ENCODE results near the gene MEF2C.
A peak's percentile ranks its signal among the peaks of the same experiment; 100 is the strongest.

The MEF2C gene

GRCh38 chr5:88686726-88687125 lies 196.3 kb downstream of the MEF2C start:
- no peak for DNase-seq (ENCODE audit: low read depth)

GRCh38 chr5:88685591-88686541 lies 197.1 kb downstream of the MEF2C start:
- no peak for DNase-seq (ENCODE audit: low read depth)

- no peak for DNase-seq (ENCODE audit: low read depth)
These were observed 199.4 kb downstream of the MEF2C start for GRCh38 chr5:88683506-88684135.

DNA sequence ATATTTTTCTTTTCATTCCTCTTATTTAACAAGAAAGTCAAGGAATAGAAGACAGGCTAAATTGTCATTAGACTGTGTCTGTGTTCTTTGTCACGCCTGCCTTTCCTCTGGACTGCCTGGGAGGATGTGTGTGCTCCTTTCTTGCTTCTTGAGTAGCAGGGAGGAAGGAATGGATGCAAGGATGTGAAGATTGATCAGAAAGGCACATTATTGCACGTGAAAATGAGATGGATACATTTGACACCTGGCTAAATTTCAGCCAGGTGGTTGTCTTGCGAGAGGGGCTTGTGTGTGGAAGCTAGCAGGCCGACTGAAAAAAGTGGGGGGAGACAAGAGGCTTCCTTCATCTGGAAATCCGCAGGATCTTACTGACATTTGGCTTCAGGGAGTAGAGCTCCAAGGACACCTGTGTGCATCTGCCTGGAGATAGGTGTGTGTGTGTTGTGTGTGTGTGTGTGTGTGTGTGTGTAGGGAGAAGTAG lies 200.1 kb downstream of the MEF2C start:
- no peak for DNase-seq (ENCODE audit: low read depth)

DNA sequence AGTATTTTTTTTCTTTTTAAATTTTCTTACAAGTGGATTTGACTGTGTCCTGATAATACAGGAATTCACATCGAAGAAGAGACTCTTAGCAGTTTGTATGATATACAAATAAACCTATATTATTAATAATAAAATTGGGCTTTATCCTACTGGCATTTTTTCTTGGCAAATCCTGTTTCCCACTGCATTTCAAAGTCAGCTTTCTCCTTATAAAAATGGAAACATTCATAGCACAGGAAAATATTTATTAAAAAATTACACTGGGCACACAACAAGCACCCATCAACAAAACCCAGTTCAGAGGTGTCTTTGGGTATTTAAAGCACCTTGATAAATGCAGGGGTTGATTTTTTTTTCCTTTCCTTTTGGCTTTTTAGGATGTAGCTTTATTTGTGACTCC lies 200.9 kb downstream of the MEF2C start:
- no peak for DNase-seq (ENCODE audit: low read depth)

- DNase-seq (ENCODE audit: low read depth), result no peak
These were observed 201.7 kb downstream of the MEF2C start for GRCh38 chr5:88681211-88681803.

GRCh38 chr5:88680253-88681132 lies 202.5 kb downstream of the MEF2C start:
- peak; percentile 72 for DNase-seq (ENCODE audit: low read depth)

- DNase-seq (ENCODE audit: low read depth), result no peak
These were observed 203.3 kb downstream of the MEF2C start for GRCh38 chr5:88679638-88680037.

- DNase-seq (ENCODE audit: low read depth), result no peak
These were observed 204.1 kb downstream of the MEF2C start for GRCh38 chr5:88678770-88679381.

GRCh38 chr5:88677943-88678769 lies 204.8 kb downstream of the MEF2C start:
- no peak for DNase-seq (ENCODE audit: low read depth)

DNA sequence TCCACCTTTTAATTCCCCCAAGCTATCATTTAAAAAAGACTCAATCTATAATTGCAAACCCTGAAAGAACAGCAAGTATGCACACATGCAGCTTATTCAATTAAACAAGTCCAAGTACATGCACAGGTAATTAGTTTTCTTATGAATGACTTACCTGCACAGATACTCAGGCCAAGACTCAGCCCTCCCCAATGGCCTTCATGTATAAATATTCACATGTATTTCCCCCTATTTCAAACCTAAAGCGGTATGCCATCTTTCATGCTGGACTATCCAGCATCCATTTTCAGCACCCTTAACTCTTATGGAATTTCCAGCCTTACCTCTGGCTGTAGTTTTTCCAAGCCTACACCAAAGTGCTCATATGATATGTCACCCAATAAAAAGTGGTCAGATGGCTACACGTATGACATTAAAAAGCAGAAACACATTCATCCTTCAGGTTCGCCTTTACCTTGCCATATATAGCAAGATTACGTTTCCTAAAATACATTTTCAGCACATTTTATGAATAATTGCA lies 205.5 kb downstream of the MEF2C start:
- DNase-seq (ENCODE audit: low read depth), result no peak

DNA sequence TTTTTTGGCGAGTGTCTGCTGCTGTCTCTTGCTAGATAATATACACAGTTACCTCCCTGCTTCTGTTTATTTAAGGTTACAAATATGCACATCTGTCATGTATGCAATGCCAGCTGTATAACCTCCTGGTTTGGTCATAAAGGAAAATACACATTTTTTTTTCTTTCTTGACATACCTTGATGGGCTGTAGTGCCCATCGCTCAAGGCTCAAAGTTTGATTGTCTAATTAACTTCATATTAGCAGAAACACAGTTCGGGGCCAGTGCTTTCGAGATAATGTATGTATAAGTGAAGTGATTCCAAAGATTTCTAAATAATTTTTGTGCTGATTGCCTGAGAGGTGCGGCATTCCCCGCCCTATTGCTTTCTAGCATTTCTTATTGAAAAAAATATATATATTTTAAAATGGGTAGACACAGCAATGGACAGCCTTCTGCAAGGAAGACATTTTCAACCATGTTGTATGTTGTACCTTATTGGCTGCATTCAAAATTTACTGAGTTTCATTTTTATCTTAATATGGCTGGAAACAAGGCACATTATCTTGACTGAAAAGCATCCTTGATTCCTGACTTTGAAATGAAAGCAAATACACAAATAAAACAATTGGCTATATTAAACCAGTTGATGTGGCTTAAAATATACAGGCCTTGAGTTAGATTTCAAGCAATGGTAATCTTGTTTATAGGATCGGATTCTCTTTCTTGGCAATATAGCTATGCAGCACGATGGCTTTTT lies 206.2 kb downstream of the MEF2C start:
- no peak for DNase-seq (ENCODE audit: low read depth)

GRCh38 chr5:88675708-88676636 lies 207.0 kb downstream of the MEF2C start:
- DNase-seq (ENCODE audit: low read depth), result no peak

- DNase-seq (ENCODE audit: low read depth), result no peak
These were observed 207.7 kb downstream of the MEF2C start for GRCh38 chr5:88675168-88675707.

DNA sequence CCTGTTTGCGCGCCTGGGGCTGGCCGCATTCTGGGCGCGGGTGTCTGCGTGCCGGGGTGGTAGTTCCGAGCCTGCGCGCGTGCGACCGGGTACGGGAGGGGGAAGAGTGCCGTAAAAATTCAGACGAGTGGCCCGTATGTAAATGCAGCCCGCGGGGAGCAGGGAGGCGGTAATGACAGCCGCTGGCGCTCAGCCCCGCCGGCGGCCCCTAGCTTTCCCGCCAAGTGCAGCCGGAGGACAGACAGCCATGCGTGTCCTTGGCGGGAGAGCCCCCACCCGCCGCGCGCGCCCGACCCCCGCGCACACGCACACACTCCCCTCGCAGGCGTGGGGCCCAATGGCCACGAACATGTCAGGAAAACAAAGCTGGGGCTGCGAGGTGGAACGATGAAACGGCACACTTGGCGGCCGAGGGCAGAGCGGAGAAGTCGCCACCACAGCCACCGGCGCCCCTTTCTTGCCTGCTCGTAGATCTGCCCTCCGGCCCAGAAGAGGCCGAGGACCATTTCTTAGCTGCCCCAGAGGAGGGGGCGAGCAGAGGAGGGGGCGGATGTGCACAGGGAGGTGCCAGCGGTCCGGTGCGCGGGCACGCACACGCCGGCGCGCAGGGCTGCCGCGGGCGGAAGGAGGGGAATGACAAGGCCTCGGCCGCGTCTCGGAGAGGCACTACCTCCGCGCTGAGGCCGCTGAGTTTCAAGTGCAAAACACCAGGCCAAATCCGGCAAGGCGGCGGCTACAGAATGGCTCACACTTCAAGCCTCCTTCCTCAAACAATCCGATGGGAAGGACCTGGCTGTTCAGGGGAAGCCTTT lies 208.4 kb downstream of the MEF2C start:
- no peak for DNase-seq (ENCODE audit: low read depth)

GRCh38 chr5:88673253-88674105 lies 209.5 kb downstream of the MEF2C start:
- DNase-seq (ENCODE audit: low read depth), result no peak

Data from stimulated activated CD8-positive, alpha-beta memory T cell treated with anti-CD3 and anti-CD28 coated beads, Interleukin-4, amount 100 ng/mL, for 24 hours (primary cell).